Stimulated activated CD8-positive, alpha-beta memory T cell treated with anti-CD3 and anti-CD28 coated beads, Interleukin-7, amount 100 ng/mL, for 48 hours (primary cell): Measurements from ENCODE around the gene AP5B1.

Experiments
- DNase-seq, 2 donors: peaks; one replicate each; pipeline ENCODE4 v3.0.0-alpha.2; 2020; ENCODE audit warnings: low read depth in 1 of 2; ENCODE audit errors: extremely low read depth in 1 of 2

AP5B1 gene

DNA sequence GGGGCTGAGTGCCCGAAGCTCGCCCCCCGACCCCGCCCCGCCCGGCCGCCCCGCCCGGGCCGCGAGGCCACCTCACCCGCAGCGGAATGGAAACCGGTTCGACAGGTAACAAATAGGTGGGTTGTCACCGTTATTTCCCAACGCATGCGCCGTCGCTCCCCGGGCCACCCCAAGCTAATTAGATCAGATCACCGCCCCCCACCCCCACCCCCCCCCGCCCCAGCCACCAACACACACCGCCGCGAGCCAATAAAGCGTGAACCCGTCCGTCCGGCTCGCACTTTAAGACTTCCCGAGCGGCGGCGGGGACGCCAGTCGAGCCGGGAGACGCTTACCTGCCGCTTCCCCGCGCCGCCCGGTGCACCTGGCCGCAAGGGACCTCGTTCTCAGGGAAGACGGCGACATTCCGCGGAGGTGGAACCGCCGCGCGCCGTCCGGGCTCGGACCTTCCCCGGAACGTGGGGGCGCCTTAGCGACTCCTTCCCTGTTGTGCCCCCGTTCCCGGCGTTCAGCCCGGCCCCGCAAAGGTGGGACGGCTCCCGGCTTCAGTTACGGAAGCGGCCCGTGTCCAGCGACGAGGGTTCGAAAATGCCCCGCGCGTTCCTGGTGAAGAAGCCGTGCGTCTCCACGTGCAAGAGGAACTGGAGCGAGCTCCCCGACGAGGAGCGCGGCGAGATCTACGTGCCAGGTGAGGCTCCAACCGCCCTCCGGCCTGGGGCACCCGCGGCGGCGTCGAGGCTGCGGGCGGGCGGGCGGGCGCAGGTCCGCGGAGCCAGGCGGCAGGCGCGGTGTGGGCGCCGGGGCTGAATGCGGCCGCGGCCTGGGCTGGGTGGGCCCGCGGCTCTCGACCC, 6.2 kb upstream of the AP5B1 start, which contains the start of gene OVOL1:
TSS of gene OVOL1 (plus strand) at position 278 of the 851 bp plus-strand sequence. CDS start at position 589, 311 bp downstream.
- no peak for DNase-seq

DNA sequence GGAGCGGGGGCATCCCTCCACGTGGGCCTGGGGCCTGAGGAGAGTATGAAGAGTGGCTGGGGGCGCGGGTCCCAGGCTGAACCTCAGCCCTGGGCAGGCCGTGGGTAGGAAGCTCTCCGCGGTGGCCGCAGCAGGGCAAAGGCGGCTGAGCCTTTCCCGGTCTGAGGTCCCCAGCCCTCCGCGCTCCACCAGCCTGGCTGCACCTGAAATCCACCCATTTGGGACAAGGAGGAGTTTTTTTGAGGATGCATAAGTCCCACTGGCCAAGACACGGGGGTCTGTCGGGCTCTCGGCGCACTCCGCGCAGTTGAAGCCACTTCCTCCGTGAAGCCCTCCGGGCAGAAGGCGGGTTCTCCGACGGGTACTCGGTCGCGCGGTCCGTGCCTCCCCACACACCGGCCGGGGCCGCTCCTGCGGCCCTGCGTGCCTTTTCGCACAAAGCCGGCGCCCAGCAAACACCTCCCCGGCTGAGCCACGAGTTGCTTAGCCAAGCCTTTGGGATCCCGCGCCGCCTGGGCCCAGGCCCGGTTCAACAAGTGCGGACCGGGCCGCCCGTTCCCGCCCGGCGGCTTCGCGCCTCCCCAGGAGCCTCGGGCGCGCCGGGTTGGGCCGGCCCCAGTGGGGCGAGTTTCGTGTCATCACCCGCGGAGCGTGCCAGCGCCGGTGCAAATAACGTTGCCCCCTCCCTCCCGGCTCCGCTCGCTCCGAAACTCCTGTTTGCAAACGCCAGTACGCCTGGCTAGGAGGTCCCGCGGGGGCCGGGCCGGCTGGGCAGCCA, 5.4 kb upstream of the AP5B1 start:
- no peak for DNase-seq

DNA sequence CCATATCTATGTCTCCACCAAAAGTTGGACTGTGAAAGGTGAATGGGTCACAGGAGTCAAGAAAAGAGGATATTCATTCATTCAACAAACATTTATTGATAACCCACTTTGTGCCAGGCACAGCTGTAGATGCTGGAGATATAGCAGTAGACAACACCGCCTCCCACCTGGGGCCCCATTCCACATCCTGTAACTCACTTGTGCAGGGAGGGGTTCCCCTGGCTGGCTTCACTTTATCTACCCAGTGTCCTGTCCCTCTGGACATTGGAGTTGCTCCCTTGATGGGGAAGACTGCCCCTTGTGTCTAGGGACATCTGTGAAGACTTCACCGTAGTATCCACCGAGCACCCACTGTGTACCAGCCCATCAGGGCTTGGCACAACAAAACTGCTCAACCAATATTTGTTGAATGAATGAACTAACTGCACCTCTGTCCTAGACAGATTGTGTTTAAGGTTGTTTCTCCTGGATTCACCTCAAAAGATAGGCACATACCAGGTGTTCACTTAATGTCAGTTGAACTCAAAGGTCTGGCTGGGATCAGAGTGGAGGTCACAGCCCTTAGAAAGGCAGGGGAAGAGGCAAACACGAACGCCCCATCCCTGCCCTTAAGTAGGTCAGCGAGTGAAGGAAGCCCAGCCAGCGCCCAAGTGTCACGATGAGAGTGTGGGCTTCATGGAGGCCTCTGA, 4.7 kb upstream of the AP5B1 start:
- DNase-seq: no peak

DNA sequence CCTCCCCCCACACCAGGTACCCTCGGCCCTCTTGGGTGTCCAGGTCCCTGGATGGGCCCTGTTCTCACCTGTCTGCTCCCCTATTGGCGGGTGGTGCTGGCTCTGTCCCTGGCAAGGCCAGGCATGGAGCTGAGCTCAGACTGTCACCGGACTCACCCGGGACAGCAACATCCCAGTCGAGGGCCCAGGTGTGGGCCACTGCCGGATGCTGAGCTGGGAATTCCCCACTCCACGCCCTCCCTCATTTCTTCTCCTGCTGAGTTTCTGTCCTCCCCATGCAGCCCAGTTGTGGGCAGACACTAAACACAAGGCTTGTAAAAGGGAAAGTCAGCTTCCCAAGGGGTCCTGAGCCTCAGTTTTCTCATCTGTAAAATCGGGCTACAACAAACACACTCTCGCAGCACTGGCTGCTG, 2.0 kb upstream of the AP5B1 start:
- DNase-seq: no peak

DNA sequence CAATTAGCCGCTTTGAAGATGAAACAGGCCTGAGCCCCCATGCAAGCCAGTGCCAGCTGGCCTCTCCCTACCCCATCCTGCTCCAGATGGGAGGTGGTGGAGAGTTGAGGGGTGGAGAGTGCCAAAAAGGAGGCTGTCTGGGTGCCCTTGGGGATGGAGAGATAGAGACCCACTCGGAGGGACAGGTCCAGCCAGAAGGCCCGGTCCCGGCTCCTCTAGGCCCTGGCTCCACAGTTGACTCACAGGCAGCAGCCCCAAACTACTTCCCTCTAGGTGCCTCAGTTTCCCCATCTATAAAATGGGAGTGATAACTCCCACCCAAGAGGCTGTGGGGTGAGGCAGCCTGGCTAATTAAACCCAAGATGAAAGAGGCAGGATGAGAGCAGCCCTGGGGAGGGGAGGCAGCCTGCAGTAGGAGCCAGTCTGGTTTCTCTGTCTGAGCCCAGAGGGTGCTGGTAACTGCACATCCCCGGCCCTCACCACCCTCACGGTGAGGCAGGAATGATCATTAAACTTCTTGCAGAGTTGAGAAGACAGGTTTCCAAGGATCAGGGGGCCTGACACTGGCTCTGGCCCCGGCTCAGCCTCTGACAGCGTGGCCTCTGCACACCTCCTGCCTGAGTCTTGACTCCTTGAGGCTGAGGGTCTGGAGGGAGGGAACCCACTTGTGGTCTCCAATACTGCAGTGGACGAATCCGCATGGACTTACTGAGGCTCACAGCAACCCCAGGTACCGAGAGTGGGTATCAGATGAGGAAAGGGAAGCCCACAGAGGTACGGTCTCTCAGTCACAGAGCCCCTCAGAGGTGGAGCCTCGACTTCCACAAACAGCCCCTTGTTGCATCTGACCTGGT, 1.4 kb upstream of the AP5B1 start:
- no peak for DNase-seq

DNA sequence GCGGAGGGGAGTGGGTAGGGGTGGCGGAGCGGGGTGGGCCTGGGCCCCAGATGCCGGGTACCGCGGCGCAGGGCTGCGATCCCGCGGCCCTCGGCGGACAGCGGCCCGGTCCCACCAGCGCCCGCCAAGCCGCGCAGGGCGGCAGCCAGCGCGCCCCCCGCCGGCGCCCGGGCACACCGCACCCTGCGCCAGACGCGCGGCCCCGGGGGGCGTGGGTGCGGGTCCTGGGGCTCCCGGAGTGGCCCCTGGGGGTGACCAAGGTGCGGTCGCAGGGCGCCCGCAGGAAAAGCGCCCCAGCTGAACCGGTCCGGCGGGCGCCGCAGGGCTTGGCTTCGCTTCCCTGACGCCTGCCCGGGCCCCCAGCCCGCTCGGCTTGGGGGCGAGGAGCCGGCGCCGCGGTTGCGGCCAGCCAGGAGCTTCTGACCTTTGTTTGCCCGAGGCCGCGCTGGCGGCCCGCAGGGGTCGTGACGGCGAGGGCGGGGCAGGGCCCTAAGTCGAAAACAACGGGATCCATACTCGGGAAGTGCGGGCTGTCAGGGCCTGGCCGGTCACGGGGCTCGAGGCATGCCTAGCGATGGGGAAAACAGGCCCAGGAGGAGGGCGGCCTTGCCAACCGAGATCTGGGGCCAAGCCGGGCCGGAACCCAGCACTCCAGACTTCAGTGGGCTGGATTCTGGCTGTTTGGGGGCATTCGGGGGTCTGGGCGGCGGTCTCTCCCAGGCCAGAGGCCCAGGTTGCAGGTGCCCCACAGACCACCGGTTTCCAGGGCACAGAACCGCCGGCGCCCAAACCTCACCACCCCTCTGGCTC, 581 bp upstream of the AP5B1 start:
- DNase-seq: no peak

DNA sequence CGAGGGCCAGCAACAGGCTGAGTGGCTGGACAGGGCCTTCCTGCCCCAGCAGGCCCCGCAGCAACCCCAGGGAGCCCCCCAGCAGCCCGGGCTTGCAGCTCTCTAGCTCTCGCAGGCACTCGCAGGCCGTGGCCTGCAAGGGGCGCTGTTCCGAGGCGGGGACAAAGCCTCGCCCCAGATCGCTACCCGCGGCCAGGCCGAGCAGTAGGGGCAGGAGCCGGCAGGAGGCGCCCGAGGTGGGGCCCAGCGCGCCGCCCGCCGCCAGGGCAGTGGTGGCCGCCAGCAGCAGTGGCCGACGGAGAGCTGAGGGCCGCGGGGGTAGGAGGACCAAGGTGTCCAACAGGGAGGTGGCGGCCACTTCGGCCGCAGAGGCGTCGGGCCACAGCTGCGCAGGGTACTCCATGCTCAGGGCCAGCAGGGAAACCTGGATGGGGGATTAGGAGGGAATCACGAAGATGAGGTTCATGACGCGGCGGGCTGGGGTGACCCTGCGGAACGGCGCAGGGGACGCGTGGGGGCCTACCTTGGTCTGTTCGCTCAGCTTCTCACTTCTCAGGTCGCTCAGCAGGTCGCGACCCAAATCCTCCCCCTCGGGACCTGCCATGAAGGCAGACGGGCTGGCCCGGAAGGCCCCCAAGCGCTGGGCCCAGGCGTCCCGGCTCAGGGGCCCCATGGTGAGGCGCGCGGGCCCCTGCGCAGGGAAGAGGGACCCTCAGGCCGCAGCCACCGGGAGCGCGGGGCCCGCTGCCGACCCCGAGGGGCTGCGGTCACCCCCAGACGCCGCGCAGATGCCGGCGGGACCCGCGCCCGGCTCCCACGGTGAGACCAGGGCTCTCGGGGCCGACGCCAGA, 632 bp downstream of the AP5B1 start:
- DNase-seq: peak; percentile 68 to 69

DNA sequence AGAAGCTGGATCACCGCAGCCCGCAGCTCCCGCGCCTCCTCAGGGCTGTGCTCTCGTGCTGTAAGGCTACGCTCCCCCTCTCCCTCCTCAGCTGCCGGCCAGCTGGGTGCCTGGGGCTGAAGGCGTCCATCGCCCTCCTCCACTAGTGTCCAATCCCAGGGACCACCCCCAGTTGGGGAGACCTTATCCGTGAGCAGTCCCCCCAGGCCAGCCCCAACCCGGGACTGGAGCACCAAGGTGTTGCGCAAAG, 1.2 kb downstream of the AP5B1 start:
- no peak for DNase-seq

DNA sequence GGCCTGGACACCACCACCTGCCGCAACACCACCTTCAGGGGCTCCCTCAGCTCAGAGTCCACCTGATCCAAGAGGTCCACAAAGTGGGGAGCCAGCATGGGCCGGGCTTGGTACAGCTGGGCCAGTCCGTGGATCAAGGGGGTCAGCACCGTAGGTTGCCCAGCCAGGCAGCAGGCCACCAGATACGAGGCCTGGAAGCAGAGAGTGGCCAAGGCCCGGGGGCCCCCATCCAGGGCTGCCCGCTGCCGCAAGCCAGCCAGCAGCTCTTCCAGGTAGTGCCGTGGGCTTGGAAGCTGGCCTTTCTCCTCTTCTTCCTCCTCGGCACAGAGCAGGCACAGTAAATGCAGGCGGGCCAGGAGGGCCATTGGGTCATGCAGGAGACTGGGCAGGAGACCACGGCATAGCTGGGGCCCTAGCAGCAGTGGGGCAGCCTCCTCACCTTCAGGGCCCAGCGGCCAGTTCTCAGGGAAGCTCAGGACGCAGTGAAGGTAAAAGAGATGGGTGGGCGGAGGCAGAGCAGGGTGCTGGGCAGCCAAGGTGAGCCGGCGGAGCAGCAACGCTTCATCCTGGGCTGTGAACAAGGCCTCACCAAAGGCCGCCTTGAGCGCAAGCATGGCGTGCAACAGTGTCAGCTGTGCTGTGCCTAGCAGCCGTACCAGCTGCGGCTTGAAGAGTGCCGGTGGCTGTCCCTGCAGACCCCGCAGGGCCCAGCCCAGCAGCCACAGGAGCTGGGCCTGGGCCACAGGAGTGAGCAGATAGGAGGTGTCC, 1.7 kb downstream of the AP5B1 start:
- DNase-seq: no peak

DNA sequence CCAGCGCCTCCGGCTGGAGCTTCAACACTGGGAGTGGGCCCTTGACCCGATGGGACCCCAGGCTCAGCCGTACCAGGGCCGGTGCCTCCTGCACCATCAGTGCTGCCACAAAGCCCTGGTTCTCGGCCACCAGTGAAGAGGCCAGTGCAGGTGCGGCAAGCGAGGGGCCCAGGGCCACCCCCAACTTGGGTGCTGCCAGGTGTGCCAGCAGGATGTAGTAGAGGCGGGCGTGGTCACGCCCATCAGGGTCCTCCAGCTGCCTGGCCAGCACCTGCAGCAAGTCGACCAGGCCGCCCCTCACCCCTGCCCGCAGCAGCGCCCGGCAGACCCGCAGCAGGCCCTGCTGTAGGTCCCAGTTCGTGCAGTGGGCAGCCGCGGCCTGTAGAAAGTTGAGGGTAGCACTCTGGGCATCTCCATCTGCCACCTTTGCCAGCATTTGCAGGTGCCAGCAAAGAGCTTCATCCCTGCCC, 2.3 kb downstream of the AP5B1 start:
- DNase-seq: no peak

DNA sequence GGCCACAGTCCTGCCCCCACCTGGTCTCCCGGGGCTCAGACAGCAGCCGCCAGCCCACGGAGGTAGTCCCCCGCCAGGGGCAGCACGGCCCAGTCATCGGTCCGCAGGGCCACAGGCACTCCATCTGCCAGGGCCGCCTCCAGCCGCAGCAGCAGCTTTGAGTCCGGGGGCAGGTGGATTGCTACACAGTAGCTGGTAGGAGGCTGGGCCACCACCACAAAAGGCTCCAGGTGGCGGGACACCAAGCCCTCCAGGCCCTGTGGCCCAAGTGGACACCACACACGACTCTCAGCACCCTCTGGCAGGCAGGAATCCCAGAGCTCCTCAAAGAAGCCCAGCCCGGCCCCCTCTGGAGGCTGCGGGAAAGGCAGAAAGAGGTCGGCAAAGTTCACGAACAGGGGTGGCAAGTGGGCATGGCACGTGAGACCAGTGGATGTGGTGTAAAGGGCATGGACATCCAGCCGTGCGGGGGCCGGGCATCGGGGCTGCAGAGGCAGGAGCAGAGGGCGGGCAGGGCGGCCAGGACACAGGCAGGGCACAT, 2.9 kb downstream of the AP5B1 start:
- DNase-seq: no peak

DNA sequence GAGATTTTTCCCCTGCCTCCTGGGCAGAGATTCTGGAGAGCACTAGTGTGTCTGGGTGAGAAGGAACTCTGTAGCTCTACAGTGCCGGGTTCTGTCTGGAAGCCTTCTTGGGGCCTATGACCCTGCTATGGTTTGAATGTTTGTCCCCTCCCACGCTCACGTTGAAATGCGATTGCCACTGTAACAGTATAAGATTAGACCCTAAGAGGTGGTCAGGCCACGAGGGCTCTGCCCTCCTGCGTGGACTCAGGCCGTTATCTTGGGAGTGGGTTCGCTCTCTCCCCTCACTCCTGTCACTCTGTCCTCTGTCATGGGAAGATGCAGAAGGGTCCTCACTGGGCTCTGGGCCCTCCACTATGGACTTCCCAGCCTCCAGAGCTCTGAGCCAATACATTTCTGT, 3.5 kb downstream of the AP5B1 start:
- no peak for DNase-seq

DNA sequence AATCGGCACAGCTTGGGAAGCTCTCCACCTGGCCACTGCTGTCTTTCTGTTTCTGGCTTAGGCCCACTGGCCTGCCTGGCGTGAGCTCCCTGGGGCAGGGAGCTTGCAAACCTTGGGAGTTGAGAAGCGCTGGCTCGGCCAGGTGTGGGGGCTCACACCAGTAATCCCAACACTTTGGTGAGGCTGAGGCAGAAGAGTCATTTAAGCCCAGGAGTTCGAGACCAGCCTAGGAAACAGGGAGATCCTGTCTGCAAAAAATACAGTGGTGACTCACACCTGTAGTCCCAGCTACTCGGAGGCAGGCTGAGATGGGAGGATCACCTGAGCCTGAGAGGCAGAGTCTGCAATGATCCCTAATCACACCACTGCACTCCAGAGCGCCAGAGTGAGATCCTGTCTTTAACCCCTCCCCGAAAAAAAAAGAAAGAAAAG, 4.0 kb downstream of the AP5B1 start:
- no peak for DNase-seq

DNA sequence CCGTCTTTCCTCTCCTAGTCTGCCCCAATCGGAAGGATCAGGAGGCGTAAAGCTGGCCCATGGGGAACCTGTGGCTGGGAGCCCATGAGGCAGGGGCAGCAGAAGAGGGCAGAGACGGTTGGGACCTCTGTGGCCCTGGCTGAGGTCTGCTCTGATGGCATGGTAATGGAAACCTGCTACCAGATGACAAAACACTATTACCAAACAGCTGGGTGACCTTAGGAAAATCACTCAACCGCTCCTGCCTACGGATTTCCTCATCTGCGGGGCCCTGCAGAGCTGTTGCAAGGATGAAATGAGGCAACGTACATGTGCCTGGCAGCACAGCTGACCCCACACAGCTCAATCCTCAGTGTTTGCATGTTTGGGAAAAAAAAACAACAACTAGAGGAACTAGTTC, 4.6 kb downstream of the AP5B1 start:
- DNase-seq: no peak

DNA sequence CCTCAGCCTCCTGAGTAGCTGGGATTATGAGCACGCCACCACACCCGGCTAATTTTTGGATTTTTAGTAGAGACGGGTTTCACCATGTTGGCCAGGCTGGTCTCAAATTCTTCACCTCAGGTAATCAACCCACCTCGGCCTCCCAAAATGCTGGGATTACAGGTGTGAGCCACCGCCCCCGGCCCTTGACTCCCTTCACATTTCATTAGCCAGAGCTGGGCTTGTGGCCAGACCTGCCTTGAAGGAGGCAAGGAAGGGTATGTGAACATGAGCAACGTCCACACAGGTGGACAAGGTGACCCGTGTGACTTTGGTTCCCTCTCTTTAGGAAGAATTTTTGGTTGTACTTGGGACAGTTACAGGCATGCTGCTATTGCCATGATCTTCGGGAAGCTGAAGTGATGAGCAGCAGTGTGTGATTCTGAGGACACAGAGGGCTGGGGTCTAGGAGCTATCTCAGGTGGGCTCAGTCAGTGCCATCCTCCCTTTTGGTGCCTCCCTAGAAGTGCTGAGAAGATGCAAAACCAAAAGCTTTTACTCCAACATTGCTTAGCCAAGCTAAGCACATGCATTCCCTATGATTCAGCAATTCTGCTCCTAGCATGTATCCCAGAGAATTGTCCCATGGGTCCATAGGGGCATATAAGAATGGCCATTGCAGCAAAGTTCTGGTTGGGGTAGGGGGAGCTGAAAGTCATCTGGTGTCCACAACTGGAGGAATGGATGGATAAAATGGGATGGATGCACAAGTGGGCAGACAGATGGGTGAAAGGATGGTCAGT, 6.1 kb downstream of the AP5B1 start:
- no peak for DNase-seq

DNA sequence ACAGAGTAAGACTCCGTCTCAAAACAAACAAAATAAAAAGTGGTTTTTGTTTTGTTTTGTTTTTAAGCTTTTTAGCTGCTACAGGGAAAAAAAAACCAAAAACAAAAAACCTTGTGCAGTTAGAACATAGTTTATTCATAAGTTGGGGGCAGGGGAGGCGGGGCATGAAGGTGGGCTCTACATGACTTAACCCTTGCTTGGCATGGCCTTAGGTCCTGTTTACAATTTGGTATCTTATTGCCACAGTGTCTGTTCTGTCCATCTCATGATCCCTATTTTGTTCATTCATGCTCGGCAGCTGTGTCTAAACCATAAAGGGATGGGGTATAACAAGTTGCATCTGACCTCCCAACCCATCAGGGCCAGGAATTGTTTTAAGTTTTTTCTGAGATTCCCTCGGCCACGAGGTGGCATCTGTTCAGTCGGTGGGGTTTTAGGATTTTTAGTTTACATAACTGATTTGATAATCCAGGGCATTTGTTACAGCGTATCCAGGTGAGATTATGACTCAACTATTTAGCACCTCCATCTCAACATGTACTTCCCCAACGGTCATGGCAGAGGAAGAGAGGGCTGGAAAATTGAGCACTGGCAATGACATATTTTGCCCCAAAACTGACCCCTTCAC, 6.9 kb downstream of the AP5B1 start:
- no peak for DNase-seq
